Thyroid gland (tissue), 4 donors: Measurements from ENCODE around the gene CFAP251.

Experiments used
- POLR2A ChIP-seq, 2 donors: fragments of 450-650 bp; IDR thresholded peaks; one replicate each; pipeline ENCODE4 v1.6.1; 2017; ENCODE audit warnings: antibody characterized with exemption in 2 of 2, mild to moderate bottlenecking in 2 of 2, moderate library complexity in 1 of 2
- TF ChIP-seq, protein P1 (sequence below), 6 experiments: fragments of 200-600 bp in 3 of 6; fragments of 450-650 bp in 3 of 6; sonication (generic) in 3 of 6; IDR thresholded peaks; one replicate each; pipeline ENCODE4 v1.5.1; 2016 to 2019; ENCODE audit warnings: antibody characterized with exemption in 6 of 6, mild to moderate bottlenecking in 2 of 6, inconsistent platforms in 1 of 6, moderate library complexity in 1 of 6

DNA sequence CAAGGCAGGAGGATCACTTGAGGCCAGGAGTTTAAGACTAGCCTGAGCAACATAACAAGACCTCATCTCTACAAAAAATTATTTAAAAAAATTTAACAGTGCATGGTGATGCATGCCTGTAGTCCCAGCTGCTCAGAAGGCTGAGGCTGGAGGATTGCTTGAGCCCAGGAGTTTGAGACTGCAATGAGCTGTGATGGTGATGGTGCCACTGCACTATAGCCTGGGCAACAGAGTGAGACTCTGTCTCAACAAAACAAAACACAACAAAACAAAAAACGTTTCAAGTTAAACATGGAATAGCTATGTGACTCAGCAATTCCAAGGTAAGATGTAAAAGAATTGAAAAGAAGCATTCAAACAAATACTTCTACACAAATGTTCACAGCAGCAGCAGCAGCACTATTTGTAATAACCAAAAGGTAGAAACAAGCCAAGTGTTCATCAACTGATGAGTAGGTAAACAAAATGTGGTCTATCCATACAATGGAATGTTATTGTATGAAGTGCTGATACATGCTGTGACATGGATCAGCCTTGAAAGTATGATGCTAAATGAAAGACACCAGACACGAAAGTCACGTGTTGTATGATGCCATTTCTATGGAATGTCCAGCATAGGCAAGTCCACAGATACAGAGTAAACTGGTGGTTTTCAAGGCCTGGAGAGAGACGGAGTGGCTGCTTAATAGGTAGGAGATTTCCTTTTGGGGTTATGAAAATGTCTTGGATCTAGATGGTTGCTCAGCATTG, 31.4 kb downstream of the CFAP251 start:
- TF ChIP-seq, protein P1, sequence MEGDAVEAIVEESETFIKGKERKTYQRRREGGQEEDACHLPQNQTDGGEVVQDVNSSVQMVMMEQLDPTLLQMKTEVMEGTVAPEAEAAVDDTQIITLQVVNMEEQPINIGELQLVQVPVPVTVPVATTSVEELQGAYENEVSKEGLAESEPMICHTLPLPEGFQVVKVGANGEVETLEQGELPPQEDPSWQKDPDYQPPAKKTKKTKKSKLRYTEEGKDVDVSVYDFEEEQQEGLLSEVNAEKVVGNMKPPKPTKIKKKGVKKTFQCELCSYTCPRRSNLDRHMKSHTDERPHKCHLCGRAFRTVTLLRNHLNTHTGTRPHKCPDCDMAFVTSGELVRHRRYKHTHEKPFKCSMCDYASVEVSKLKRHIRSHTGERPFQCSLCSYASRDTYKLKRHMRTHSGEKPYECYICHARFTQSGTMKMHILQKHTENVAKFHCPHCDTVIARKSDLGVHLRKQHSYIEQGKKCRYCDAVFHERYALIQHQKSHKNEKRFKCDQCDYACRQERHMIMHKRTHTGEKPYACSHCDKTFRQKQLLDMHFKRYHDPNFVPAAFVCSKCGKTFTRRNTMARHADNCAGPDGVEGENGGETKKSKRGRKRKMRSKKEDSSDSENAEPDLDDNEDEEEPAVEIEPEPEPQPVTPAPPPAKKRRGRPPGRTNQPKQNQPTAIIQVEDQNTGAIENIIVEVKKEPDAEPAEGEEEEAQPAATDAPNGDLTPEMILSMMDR (IDR thresholded peaks at IDR 0.05), result no peak
- TF ChIP-seq POLR2A (IDR thresholded peaks at IDR 0.05), result no peak
